Measurements from ENCODE around the gene TBC1D22A.

Gene TBC1D22A

DNA sequence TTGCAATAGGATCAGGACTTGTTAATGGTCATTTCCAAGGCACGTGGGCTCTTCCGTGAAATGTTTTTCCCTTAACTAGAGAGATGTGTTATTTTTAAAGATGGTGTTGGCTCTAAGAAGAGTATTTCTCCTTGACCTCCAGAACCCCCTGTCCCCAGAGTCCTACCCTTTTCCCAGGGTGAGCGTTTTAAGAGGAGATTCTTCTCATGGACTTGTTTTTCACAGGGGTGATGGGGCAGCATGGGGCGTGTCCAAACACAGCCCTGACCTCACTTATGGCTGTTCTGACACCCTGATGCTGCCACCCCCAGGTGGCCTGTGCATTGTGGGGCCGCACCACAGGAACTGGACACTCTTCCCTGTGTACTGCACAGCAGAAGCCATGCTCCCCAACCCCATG lies 335.7 kb downstream of the TBC1D22A start:
- H3K4me1 ChIP-seq (ENCODE audit: low read length): peaks cover 9% of the 10 kb centered on the region
- no peak overlapping the region for H3K4me3 ChIP-seq (ENCODE audit: low read length)
- H3K27ac ChIP-seq (ENCODE audit: low read length): no peak overlapping the region
- H3K27me3 ChIP-seq (ENCODE audit: low read depth, low read length): no peaks in the 10 kb centered on the region
- H2AFZ ChIP-seq (ENCODE audit: low read depth, low read length): no peak overlapping the region
- no peak overlapping the region for H3K4me2 ChIP-seq (ENCODE audit: low read length)
- peaks cover 10% of the 10 kb centered on the region for H3K36me3 ChIP-seq (replicated peaks; ENCODE audit: low read depth, low read length)
- no peak overlapping the region for H3K9ac ChIP-seq (ENCODE audit: low read length)
- peaks cover 46% of the 10 kb centered on the region for H4K20me1 ChIP-seq (ENCODE audit: insufficient read depth, low read length)
- H3K79me2 ChIP-seq (ENCODE audit: low read length): peaks cover 3% of the 10 kb centered on the region
- peaks cover 10% of the 10 kb centered on the region; the same call in 1 of the 2 replicates for H3K9me3 ChIP-seq (ENCODE audit: insufficient read depth, low read length)
- no peak for TF ChIP-seq EZH2phosphoT487 (IDR thresholded peaks at IDR 0.05; ENCODE audit: low read depth)
- TF ChIP-seq, protein P1, sequence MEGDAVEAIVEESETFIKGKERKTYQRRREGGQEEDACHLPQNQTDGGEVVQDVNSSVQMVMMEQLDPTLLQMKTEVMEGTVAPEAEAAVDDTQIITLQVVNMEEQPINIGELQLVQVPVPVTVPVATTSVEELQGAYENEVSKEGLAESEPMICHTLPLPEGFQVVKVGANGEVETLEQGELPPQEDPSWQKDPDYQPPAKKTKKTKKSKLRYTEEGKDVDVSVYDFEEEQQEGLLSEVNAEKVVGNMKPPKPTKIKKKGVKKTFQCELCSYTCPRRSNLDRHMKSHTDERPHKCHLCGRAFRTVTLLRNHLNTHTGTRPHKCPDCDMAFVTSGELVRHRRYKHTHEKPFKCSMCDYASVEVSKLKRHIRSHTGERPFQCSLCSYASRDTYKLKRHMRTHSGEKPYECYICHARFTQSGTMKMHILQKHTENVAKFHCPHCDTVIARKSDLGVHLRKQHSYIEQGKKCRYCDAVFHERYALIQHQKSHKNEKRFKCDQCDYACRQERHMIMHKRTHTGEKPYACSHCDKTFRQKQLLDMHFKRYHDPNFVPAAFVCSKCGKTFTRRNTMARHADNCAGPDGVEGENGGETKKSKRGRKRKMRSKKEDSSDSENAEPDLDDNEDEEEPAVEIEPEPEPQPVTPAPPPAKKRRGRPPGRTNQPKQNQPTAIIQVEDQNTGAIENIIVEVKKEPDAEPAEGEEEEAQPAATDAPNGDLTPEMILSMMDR (IDR thresholded peaks at IDR 0.05; ENCODE audit: low read depth, low read length): no peak

DNA sequence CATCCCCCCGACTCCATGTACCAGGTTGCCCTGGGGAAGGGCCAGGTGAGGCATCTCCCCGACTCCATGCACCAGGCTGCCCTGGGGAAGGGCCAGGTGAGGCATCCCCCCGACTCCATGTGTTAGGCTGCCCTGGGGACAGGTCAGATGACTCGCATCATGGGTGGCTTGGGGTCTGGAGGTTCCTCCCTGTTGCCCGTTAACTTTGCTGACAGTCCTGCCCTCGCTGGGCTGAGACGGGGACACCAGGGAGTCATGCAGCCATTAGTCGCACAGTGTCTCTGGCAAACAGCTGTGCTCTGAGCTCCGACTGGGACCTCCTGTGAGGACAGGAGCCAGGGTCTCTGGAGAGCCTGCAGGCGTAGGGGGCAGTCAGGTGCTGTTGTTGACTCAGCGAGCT lies 336.1 kb downstream of the TBC1D22A start:
- no peak overlapping the region for H2AFZ ChIP-seq (ENCODE audit: low read depth, low read length)
- H3K9me3 ChIP-seq (ENCODE audit: insufficient read depth, low read length): peaks cover 8% of the 10 kb centered on the region; the same call in 1 of the 2 replicates
- TF ChIP-seq, protein P1 (IDR thresholded peaks at IDR 0.05; ENCODE audit: low read depth, low read length): no peak
- no peak for TF ChIP-seq EZH2phosphoT487 (IDR thresholded peaks at IDR 0.05; ENCODE audit: low read depth)
- peaks cover 47% of the 10 kb centered on the region for H4K20me1 ChIP-seq (ENCODE audit: insufficient read depth, low read length)
- no peak overlapping the region for H3K4me2 ChIP-seq (ENCODE audit: low read length)
- H3K4me3 ChIP-seq (ENCODE audit: low read length): no peak overlapping the region
- no peak overlapping the region for H3K9ac ChIP-seq (ENCODE audit: low read length)
- H3K27ac ChIP-seq (ENCODE audit: low read length): no peak overlapping the region
- H3K27me3 ChIP-seq (ENCODE audit: low read depth, low read length): no peaks in the 10 kb centered on the region
- peaks cover 9% of the 10 kb centered on the region for H3K4me1 ChIP-seq (ENCODE audit: low read length)
- H3K79me2 ChIP-seq (ENCODE audit: low read length): peaks cover 3% of the 10 kb centered on the region
- H3K36me3 ChIP-seq (replicated peaks; ENCODE audit: low read depth, low read length): peaks cover 6% of the 10 kb centered on the region

DNA sequence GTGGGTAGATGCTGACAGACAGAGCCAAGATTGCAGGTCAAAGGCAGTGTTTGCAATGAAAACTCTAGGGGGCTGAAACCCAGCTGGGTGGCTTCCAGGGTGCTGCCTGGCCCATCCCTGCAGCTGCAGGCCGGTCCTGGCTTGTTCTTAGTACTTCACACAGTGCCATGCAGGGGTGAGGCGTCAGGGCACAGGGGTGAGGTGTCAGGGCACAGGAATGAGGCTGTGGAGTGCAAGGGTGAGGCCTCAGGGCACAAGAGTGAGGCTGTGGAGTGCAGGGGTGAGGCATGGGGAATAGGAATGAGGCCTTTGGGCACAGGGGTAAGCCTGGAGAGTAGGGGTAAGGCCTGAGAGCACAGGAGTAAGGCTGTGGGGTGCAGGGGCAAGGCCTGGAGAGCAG lies 337.6 kb downstream of the TBC1D22A start:
- Histone ChIP-seq H3K4me2 (ENCODE audit: low read length) (no peak overlapping the region), H4K20me1 (ENCODE audit: insufficient read depth, low read length) (peaks cover 44% of the 10 kb centered on the region), H3K9ac (ENCODE audit: low read length) (no peak overlapping the region), H3K36me3 (replicated peaks; ENCODE audit: low read depth, low read length) (no peaks in the 10 kb centered on the region), H3K27me3 (ENCODE audit: low read depth, low read length) (no peaks in the 10 kb centered on the region), H3K4me1 (ENCODE audit: low read length) (peaks cover 1% of the 10 kb centered on the region), H3K79me2 (ENCODE audit: low read length) (peaks cover 3% of the 10 kb centered on the region), H2AFZ (ENCODE audit: low read depth, low read length) (no peak overlapping the region), H3K4me3 (ENCODE audit: low read length) (no peak overlapping the region), H3K27ac (ENCODE audit: low read length) (no peak overlapping the region), H3K9me3 (ENCODE audit: insufficient read depth, low read length) (no peaks in the 10 kb centered on the region)
- TF ChIP-seq, protein P1 (IDR thresholded peaks at IDR 0.05; ENCODE audit: low read depth, low read length): no peak
- no peak for TF ChIP-seq EZH2phosphoT487 (IDR thresholded peaks at IDR 0.05; ENCODE audit: low read depth)

DNA sequence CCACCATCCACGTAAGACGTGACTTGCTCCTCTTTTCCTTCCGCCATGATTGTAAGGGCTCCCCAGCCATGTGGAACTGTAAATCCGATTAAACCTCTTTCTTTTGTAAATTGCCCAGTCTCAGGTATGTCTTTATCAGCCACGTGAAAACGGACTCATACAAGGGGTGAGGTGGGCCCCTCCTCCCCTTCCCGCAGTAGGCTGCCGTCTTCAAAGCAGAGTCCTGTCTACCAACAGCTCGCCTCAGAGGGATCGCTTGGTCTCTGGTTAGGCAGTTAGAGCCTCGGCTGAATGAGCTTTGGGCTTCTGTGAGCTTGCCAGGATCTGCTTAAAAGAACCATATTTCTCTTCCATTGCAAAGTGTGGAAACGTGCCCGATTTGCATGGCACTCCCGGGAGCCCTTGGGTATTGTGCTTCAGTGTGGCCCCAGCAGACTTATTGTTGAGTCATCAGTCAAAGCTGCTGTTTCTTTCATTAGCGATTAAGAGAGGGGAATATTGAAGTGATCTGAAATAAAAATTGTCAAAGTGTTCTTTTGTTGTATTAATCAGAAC lies 338.3 kb downstream of the TBC1D22A start:
- H3K36me3 ChIP-seq (replicated peaks; ENCODE audit: low read depth, low read length): no peaks in the 10 kb centered on the region
- no peak overlapping the region for H3K27ac ChIP-seq (ENCODE audit: low read length)
- no peak overlapping the region for H3K9ac ChIP-seq (ENCODE audit: low read length)
- no peak overlapping the region for H3K4me2 ChIP-seq (ENCODE audit: low read length)
- H2AFZ ChIP-seq (ENCODE audit: low read depth, low read length): no peak overlapping the region
- no peaks in the 10 kb centered on the region for H3K9me3 ChIP-seq (ENCODE audit: insufficient read depth, low read length)
- no peak overlapping the region for H3K4me3 ChIP-seq (ENCODE audit: low read length)
- H3K79me2 ChIP-seq (ENCODE audit: low read length): peaks cover 3% of the 10 kb centered on the region
- no peaks in the 10 kb centered on the region for H3K4me1 ChIP-seq (ENCODE audit: low read length)
- H4K20me1 ChIP-seq (ENCODE audit: insufficient read depth, low read length): peaks cover 41% of the 10 kb centered on the region
- no peaks in the 10 kb centered on the region for H3K27me3 ChIP-seq (ENCODE audit: low read depth, low read length)
- TF ChIP-seq, protein P1 (IDR thresholded peaks at IDR 0.05; ENCODE audit: low read depth, low read length): no peak
- TF ChIP-seq EZH2phosphoT487 (IDR thresholded peaks at IDR 0.05; ENCODE audit: low read depth): no peak

Data from OCI-LY3 (cell line).